ENCODE data around the gene ARHGAP15.

Gene ARHGAP15

DNA sequence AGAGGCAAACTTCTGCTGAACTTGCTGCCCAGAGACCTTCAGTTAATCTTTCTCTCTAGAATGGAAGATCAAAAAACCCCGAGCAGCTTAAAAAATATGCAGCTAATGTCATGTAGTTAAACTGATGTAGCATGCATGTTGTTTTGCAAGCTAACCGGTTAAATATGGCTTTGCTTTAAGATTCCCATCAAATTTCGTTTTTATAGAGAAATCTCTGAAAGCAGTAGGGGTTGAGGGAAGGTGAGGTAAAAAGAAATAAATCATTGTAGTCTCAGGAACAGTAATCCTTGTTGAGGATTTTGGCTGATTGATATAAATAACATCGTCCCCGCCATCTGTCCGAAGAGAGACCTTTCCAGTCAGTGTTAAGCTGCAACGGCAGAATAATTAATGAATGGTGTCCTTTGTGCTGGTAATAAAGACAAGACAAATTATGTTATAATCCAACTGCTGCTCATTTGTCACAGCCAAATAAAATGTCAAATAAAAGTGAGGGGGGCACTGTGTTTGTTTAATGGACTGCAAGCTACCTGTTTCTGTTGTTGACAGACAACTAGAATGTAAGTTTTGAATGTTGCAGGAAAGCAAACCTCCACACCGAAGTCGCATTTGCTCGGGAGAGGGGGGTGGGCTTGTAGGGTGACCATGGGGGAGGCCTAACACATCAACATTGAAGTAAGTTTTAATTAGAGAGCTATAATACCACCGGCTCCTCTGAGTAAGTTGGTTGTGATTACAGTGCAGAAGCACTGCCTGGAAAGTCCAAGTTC, 555.5 kb downstream of the ARHGAP15 start:
- H3K27ac ChIP-seq, result no peak overlapping the region
- H3K4me3 ChIP-seq, result no peak overlapping the region

DNA sequence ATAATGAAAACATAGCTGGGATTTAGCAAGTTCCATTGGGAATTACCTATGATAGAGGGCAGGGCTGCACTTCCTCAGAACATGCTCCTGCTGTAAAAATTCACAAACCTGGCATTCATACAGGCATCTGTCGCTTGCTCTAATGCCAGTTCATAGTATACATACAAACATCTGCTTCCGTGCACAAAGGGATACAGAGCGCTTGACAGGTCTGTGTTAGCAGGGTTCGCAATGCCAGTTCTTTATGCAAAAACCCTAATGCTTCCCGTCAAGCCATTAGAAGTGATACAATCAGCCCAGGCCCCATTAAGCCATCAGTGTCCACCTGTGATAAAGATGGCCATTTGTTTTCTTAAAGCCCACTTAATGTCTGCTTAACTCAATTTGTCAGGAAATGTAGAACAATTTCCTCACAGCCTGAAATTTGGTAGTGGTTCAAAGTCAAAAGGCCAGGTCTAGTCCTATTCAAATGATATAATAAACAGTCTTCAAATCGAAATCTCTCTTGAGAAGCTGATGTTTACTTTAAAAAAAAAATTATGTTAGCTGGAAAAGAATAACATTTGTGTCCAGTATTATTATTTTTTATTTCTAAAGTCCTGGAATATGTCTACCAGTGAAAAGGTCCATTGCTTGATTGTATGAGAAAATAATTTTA, 556.3 kb downstream of the ARHGAP15 start:
- H3K27ac ChIP-seq, result no peak overlapping the region
- no peak overlapping the region for H3K4me3 ChIP-seq

DNA sequence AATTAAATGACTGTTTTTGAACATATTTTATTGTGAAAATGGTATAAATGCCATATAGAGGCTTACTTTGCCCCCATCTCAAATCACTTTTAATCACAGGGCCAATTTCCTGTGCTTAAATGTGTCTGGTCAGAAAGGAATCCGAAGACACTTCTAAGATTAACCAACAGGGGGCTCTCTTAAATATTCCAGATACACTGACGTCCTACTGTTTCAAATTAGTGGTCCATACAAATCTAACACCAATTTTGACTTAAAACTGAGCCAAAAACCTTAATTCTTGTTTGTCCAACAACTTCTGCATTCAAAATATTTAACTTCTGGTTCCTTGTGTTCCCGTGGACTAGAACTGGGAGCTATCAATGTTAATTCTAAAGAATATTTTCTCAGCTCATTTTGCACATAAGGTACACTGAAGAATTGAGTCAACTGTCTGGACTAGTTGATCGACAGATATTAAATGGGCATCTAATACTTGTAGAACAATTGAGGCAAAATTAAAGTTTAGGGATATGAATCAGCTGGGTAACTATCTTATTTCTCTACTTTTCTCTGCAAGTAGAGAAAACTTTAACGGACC, 557.5 kb downstream of the ARHGAP15 start:
- Histone ChIP-seq H3K27ac (no peak overlapping the region), H3K4me3 (no peak overlapping the region)

DNA sequence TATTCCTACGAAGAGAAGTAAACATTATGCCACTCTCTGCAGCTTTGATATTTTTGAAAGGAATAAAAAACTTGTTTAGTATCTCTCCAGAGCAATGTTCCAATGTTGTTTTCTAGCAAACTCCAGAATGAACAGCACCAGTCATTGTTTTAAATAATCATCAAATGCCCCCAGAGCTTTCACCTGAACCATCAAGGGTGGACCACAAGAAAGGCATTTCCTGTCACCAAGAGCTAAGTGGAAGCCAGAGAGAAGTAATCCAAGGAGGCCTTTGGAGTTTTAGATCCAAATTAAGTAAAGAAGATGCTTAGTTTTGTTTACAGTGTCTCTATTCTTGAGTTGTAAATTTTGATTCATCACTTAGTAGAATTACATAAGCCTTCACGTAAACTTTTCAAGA, 559.0 kb downstream of the ARHGAP15 start:
- Histone ChIP-seq H3K4me3 (no peak overlapping the region), H3K27ac (no peak overlapping the region)

DNA sequence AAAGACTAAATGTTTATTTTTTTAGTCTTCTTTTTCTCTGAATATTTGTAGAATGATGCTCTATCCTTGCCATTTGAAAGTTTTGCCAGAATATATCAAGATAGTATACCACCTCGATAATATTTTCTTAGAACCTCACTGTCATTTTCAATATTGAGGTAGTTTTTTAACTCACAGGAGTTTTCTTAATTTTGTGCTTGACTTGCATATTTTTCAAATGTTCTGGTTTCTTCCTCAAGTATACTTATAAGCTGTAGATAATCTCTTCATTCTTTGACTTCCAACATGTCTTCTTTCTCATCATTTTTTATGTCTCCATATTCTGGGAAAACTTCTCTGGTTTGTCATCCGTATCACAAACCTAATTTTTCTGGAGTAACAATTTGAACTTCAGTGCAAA, 559.6 kb downstream of the ARHGAP15 start:
- H3K4me3 ChIP-seq, result no peak overlapping the region
- H3K27ac ChIP-seq, result no peak overlapping the region

DNA sequence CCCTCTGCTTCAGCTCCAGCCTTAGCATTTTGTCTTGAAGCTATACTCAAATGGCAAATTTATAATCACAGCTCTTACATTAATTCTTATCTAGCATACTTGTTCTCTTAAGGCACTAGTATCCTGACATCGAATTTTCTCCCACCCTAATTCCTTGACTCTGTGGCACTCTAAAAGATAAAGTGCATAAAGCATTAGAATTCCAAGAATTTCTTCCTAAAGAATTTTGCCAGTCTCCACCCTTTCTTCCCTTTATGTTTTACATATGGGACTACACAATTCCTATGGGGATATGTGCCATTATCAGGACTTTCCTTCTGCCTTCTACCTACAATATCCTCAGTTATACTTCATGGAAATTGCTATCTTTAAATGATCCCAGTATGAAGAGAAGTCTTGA, 560.3 kb downstream of the ARHGAP15 start:
- Histone ChIP-seq H3K27ac (no peak overlapping the region), H3K4me3 (no peak overlapping the region)

DNA sequence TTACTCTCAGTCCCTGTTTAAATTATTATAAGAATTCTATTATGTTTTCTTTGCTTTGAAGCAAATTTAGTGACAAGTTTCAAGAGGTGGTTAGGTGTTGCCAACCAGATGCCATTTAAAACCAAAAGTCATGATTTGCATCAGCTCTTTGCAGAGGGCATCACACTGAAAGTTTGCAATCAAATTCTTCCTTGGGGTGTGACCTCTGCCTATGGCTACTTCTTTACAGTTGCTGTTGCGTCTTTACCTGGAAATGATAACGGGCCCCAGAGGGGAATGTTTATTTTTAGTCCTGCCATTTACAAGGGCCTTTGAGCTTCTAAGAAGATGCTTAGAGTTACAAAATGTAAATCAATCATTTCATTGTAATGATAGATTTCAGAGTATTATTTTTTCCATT, 561.0 kb downstream of the ARHGAP15 start:
- H3K27ac ChIP-seq, result no peak overlapping the region

DNA sequence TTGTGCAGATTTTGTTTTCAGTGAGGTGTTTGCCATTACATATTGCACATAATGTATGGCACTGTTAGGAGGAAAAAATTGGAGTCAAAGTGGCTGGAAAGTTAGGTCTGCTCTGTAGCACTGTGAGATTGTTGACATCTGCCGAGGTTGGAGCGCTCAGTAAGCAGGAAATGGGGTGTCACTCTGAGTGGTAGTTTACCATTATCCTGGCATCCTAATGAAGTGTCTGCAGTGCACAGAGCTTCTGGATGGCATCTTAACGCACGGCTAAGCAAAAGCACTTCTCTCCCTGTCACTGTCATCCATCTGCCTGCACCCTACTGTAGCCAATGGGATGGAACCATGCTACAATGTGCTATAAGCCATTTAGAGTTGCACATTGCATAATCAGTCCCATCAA, 561.9 kb downstream of the ARHGAP15 start:
- no peak overlapping the region for H3K4me3 ChIP-seq
- H3K27ac ChIP-seq, result no peak overlapping the region

More for the DNA sequence above, 561.0 kb downstream of the ARHGAP15 start:
- no peak overlapping the region for H3K4me3 ChIP-seq

DNA sequence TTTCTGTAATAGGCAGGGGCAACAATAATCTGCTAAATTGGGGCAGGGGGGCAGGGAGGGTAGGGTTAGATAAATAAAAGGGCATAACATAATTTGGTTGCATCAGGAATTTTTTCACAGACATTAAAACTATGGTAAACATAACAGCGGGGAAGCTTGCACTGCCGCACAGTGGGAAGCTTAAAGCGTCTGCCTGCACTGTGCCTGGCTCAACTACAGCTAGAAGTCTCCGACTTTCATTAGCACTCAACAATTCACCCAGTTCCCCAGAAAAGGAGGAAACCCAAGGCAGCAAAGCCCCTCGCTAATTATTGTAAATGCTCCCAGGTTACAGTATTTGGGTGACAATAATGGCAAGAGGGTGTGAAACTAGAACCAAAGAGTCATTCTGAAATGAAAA, 562.9 kb downstream of the ARHGAP15 start:
- Histone ChIP-seq H3K4me3 (no peak overlapping the region), H3K27ac (no peak overlapping the region)

DNA sequence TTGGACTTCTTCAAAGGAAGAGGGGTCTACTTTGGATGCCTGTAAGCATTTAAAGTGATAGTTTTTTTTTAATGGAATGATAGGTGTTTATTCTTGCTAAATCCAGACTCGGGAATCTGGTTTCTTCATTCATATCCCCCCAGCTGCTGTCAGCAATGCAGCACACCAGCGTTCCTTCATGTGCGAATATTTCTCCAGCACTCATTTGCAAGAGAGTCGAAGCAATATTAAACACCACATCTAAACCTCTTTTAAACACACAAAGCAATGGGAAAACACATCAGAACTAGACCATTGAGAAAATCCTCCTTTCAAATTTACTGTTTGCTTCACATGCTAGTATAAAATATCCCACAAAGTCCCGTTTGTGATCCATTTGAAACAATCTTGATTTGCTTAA, 563.7 kb downstream of the ARHGAP15 start:
- no peak overlapping the region for H3K27ac ChIP-seq
- no peak overlapping the region for H3K4me3 ChIP-seq

DNA sequence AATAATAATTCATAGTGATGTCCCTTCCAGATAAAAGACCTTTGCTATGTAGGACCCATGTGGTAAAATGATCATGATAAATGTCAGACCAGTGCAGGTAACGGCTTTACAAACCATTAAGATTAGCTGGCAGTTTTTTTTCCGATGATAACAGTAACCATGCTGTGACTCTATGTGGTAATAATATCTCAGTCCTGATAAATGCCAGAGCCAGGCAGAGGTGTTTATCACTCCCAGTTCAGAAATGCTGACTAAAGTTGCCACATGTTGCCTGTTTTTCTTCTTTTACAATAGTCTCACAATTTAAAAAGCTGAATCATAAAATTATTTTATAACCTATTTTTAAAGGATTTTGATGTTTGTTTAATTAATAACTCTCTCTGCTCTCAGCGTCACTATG, 565.1 kb downstream of the ARHGAP15 start:
- Histone ChIP-seq H3K27ac (no peak overlapping the region), H3K4me3 (no peak overlapping the region)

DNA sequence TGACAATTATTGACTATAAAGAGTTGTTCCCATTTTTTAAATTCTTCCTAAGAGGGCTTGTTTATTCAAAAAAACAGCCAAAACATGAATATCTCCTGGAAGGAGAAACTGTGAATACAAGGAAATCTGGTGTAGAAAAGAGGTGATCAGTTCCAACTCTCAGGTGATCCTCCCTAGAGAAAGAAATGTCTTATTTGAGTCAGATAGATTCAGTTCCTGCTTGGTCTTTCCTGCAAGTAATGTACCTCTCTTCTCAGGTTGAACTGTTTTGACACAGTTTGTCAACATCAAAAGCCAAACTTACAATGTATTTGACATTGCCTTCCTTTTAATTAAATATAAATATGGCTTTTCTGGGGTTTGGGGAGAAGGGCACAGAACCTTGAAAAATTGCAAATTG, 567.4 kb downstream of the ARHGAP15 start:
- Histone ChIP-seq H3K27ac (no peak overlapping the region), H3K4me3 (no peak overlapping the region)

DNA sequence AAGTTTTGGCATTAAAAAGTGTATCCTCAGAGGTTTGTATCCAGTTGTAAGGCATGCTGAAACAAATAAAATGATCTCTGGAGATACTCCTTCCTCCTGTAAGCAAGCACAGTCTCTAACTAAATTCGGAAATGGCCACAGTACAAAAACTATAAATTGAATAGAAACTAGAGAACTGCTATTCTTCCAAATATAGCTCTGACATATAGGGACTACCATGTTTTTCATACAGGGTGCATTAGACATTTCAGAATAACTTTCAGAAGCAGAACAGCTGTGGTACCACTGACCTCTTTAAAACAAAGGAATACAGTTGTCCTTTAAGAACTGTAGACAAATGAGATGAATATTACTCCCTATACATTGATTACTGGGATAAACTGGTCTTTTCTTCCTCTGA, 568.5 kb downstream of the ARHGAP15 start:
- H3K4me3 ChIP-seq, result no peak overlapping the region

DNA sequence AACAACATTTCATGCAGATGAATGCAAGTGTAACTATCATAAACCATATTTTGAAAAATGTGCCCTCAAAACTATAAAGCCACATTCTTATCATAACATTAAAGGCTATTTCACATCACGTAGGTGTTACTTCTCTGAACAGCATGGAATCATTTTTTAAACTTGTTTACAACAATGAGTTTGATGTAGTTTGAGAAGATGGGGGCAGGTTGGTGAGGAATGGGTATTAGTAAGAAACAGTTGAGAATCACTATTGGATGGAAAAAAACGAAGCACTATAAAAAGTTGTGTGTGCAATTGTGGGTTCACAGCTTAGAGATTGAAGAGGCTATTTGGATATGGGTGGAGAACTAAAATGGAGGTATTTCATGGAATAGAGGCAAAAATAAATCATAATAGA, 569.1 kb downstream of the ARHGAP15 start:
- Histone ChIP-seq H3K4me3 (no peak overlapping the region), H3K27ac (no peak overlapping the region)

More for the DNA sequence above, 568.5 kb downstream of the ARHGAP15 start:
- no peak overlapping the region for H3K27ac ChIP-seq

DNA sequence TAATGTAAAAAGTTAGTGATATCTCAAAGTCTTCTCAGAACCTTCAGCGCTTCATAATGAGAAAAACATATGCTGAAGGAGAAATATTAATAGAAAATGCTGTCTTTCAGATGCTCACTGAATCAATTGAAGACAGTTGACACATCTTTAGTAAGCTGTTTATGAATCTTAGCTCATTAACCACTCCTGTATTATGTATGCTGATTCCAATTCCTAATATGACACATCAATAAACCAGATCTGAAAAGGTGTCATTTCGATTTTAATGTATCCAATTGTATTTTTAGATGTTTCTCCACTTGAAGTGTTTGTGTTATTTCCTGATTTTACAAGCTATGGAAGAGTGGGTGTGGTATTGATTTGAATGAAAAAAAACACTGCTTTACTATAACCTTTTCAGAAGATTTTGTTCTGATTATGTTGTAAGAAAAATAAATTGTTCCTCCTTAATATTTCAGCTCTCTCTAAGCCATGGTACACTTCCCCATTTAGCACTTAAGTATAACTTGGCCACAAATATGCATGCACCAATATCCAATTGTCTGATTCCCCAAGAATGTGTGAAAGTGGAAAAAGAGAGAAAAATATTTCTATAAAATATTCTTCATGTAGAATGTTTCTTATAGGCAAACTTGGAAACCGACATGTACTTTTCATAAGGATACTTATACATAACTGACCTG, 569.8 kb downstream of the ARHGAP15 start:
- H3K27ac ChIP-seq, result no peak overlapping the region
- no peak overlapping the region for H3K4me3 ChIP-seq

DNA sequence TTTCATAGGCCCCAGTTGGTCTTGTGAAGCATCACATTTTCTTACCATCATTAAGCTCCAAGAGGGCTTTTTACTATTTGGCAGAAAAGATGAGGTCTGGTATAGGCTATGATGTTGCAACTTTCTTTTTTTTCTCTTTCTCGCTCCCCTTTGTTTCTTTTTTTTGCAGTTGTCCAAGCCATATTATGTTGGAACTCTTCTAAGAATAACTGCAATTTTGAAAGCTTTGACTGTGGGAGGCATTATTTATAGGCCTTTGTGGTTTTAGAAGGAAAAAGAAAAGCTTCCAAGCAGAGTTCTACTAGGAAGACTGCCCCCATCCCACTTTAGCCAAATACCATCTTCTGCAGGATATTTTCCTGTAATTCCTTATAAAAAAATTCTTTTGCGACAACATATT, 571.6 kb downstream of the ARHGAP15 start:
- peak overlapping the region in 1 of 21 experiments; percentile 39 for H3K27ac ChIP-seq

DNA sequence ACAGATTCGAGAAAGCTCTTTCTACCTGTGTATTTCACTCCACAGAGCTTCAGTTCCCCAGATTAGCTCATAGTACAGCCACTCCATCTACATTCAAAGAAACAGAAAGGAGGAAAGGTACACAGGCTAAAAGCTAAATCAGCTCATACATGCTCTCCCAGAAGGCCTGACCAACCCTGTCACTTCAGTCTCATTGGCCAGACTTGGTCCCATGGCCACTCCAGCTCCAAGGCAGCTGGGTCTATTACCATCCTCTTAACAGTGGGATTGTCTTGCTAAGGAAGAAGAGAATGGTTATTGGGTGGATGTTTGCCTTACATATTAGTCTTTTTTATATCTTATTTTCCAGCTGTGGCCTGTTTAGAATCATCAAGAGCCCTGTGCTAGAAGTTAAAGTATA, 572.6 kb downstream of the ARHGAP15 start:
- H3K27ac ChIP-seq, result peak overlapping the region in 1 of 21 experiments; percentile 39
- H3K4me3 ChIP-seq, result no peak overlapping the region

More for the DNA sequence above, 571.6 kb downstream of the ARHGAP15 start:
- H3K4me3 ChIP-seq, result no peak overlapping the region

DNA sequence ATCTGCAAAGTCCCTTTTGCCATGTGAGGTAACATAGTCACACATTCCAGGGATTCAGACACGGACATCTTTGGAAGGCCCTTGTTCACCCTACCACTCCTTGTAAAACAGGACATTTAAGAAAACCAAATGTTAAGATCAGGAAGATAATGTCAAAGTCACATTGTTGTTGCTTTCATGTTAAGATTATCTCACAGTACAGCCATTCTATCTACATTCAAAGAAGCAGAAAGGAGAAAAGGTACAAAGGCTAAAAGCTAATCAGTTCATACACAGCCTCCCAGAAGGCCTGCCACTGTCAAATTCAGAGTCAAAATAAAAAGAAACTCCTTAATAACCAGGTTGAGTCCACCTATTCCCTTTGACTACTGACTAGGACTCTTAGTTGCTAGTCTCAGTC, 573.7 kb downstream of the ARHGAP15 start:
- Histone ChIP-seq H3K4me3 (no peak overlapping the region), H3K27ac (no peak overlapping the region)

DNA sequence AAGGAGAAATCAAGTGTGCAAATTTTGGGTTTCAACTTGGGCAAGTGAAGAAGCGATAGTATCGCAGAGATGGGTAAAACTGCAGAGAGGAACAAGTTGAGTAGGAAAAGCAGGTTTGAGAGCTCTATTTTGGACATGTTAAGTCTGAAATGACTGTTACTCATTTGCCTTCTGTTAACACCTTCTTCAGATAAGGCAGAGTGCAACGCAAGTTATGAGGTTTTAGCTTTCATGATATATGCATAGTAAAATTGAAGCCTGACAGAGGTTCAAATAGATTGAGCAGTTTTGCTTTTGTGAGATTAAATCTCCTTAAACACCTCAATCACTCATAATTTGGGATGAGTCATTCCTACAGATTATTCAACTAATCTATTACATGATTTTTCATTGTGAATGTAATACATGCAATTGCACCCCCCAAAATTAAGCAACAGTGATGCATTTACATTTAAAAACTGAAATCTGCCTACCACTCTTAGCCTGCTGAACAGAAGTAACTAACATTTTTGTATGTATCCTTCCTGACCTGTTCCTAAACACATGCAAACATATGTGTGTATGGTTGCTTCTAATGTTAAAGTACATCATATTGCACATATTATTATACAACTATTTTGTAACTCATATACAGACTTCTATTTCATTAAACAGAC, 575.4 kb downstream of the ARHGAP15 start:
- Histone ChIP-seq H3K27ac (no peak overlapping the region), H3K4me3 (no peak overlapping the region)

DNA sequence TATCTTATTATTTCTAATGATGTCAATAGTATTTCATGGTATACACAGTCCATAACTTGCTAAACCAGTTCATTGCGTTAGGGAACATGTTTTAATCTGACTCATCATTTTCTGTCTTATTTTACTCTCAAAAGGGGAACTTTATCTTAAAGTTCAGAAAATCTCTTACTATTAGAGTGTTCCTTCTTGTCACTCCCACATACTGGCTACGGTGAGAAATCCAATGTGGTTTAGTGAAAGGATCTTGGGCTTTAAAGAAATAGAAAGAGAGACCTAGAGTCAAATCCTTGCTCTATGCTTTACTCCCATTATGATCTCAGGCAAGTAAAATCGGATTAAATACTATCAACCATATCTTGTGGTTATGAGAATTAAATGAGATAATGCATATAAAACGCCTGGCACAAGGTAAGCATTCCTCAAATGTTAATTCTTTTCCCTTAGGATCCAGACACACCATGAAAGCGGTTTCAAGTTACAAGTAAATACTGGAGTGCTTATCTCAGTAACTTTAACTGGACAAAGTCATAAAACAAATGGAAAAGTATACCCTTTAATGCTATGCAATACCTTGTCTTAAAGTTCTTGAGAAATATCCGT, 576.0 kb downstream of the ARHGAP15 start:
- Histone ChIP-seq H3K27ac (no peak overlapping the region), H3K4me3 (no peak overlapping the region)

Data from skin epidermis (tissue), 12 donors.